ENCODE results near the gene APBA2. TPM values are rescaled to one million over a fixed set of nuclear protein-coding genes. Genes with fewer than 3 reads are reported as not detected.

APBA2 gene
- total RNA-seq, 1 donor from 2014 or later = 5.3 TPM

DNA sequence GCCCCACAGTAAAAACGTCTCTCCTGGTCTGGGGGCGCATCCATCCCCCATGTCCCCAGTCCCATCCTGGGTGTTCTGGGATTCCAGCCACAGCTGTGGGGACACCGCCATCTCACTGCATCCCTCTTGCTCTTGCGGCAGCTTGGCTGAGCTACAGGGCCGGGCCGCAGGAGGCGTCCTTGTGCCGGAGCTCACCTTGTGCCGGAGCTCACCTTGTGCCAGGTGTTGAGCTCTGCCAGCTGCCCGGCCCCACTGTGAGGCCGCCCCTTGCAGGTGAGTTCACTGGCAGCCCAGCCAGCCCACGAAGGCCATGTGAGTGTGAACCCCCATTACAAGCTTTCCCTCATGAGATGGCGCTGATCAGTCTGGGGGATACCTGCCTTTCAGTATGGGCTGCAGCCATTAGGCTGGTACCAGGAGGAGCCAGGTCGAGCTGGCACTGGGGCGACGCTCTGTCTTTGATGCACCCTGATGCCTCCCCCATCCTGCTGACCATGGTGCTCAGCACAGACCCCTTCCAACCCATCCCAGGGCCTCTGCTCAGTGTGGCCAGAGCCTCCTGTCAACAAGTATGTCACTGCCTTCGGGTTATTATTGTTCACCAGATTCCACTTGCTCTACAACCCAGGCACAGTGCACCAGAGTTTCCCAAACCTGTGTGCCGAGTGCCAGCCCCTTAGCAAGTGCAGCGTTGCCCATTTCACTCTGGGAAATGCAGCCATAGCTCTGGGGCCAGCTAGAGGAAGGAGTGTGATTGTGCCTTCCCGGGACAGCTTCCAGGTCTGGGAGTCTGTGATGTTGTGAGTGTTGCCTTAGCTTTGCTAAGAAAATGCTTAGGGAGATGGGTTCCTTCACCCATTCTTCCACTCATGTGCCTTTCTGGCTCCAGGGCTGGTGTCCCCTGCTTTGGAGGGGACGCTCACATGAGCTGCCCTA, 105.7 kb downstream of the APBA2 start:
- no peak for TF ChIP-seq CTCF (IDR thresholded peaks at IDR 0.05; ENCODE audit: insufficient read depth, low read length, severe bottlenecking)
- DNase-seq (ENCODE audit: low read depth) = no peak
- H3K36me3 ChIP-seq (ENCODE audit: control insufficient read depth, insufficient read depth, low read length) = no peaks in the 10 kb centered on the region
- H3K4me3 ChIP-seq (ENCODE audit: low read depth, low read length) = no peak overlapping the region
- H3K27me3 ChIP-seq (ENCODE audit: control insufficient read depth, insufficient read depth, low read length) = no peaks in the 10 kb centered on the region
- no peak for FAIRE-seq

DNA sequence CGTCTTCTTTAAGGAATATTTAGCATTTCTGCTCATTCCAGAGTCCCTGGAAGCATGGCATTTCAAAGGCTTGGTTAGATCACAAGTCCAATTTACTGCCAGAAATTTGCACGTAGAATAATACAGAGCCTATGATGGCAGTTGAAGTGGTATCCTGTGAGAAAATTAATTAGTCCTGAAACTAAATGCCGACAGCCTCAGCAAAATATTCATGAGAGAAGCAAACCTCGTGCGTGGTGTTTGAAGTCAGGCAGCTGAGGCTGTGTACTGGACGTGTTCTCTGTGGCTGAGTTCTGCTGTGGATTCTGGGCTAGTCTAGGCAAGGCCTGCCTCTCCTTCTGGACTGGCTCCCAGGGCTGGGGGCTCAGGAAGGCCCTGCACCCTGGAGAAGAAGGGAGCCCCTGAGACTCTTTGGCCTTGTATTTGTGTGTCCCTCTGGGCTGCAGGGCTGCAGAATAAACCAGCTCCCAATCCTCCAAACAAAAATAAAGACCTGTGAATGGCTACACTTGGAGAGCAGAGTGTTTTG, 106.6 kb downstream of the APBA2 start:
- DNase-seq (ENCODE audit: low read depth) (no peak), FAIRE-seq (no peak)
- no peak for TF ChIP-seq CTCF (IDR thresholded peaks at IDR 0.05; ENCODE audit: insufficient read depth, low read length, severe bottlenecking)
- Histone ChIP-seq H3K36me3 (ENCODE audit: control insufficient read depth, insufficient read depth, low read length) (no peaks in the 10 kb centered on the region), H3K27me3 (ENCODE audit: control insufficient read depth, insufficient read depth, low read length) (no peaks in the 10 kb centered on the region), H3K4me3 (ENCODE audit: low read depth, low read length) (no peak overlapping the region)

DNA sequence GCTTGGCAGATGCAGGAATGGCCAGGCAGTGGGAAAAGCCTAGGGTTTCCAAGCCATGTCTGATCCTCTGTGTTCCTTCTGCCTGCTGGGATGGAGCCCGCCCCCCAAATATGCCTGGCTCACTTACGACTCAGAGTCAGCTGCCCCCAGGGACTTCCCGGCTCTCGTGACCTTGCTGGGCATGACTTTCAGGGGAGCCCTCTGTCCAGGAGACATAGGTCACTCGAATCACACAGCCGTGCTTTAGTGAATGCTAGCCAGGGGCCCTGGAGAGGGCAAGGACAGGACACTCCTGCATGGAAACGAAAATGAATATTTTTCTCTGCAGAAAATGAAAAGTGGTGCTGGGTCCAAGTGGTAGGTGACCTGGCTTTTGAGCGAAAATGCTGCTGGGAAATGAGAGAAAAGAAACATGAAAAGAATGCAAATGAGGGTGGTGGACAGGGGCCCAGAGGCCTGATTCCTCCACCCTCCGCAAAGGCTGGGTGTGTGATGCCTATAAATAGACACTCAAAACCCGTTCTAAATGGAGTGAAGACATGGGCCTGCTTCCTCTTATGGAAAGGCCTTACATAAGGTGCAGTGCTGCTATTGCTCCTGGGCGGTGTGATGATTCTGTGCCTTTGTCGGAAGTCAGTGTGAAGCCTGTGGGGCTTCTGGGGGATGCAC, 107.4 kb downstream of the APBA2 start:
- DNase-seq (ENCODE audit: low read depth) (no peak), FAIRE-seq (no peak)
- TF ChIP-seq CTCF (IDR thresholded peaks at IDR 0.05; ENCODE audit: insufficient read depth, low read length, severe bottlenecking) = no peak
- H3K36me3 ChIP-seq (ENCODE audit: control insufficient read depth, insufficient read depth, low read length) = no peaks in the 10 kb centered on the region
- H3K27me3 ChIP-seq (ENCODE audit: control insufficient read depth, insufficient read depth, low read length) = no peaks in the 10 kb centered on the region
- no peak overlapping the region for H3K4me3 ChIP-seq (ENCODE audit: low read depth, low read length)

DNA sequence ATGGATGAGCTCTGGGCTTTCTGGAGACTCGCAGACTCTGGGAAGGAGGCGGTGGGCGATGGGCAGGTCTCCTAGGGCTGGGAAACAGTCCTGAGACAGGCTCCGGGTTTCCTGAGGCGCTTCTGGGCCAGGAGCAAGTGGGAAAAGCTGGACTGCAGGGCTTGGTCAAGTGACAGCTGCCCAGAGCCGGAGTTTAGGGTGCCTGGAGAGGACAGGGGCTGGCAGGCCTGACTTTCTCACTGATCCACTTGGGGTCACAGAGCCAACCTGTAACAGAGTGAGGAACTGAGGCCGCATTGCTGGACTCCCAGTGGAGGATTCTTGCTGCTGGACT, 107.9 kb downstream of the APBA2 start:
- Histone ChIP-seq H3K4me3 (ENCODE audit: low read depth, low read length) (no peak overlapping the region), H3K36me3 (ENCODE audit: control insufficient read depth, insufficient read depth, low read length) (no peaks in the 10 kb centered on the region), H3K27me3 (ENCODE audit: control insufficient read depth, insufficient read depth, low read length) (no peaks in the 10 kb centered on the region)
- DNase-seq (ENCODE audit: low read depth) = no peak
- no peak for FAIRE-seq
- no peak for TF ChIP-seq CTCF (IDR thresholded peaks at IDR 0.05; ENCODE audit: insufficient read depth, low read length, severe bottlenecking)

DNA sequence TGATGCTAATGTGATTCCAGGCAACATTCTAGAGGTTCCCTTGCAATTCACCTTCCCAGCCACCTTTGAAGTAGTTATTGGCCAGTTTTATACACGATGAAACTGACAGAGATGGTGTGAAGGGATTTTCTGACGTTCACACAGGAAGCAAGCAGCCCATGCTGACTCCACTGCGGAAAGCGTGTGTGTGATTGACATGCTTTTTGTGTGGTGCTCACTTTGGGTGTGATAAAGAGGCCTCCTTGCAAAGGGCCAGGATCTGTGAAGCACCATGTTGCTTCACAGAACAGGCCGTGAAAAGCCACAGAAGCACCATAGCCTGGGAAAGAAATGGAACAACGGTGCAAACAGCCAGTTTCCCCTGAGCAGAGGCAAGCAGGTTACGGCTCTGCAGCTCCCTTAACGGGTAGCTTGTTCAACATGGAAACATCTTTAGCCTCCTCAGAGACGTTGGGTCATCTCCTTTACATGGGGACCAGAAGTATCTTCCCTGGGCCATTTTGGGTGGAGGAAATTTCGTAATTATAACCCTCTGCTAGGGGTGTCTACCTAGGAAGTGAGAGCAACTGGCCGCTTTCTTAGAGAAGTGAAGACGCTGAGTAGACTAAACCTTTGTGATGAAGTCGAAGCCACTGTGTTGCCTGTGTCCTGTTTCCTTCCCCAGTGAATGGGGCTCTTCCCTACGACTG, 108.5 kb downstream of the APBA2 start:
- H3K27me3 ChIP-seq (ENCODE audit: control insufficient read depth, insufficient read depth, low read length) = no peaks in the 10 kb centered on the region
- TF ChIP-seq CTCF (IDR thresholded peaks at IDR 0.05; ENCODE audit: insufficient read depth, low read length, severe bottlenecking) = no peak
- DNase-seq (ENCODE audit: low read depth) (no peak), FAIRE-seq (no peak)
- no peak overlapping the region for H3K4me3 ChIP-seq (ENCODE audit: low read depth, low read length)
- H3K36me3 ChIP-seq (ENCODE audit: control insufficient read depth, insufficient read depth, low read length) = no peaks in the 10 kb centered on the region
